Keratinocyte (primary cell): ENCODE measurements around the gene BRINP3.

Source experiments
- EZH2 ChIP-seq: IDR thresholded peaks from one replicate; pipeline ENCODE4 v1.6.1; 2012; ENCODE audit warnings: inconsistent platforms, mild to moderate bottlenecking, low read length, moderate library complexity
- TF ChIP-seq, protein P1 (sequence below), 3 experiments: IDR thresholded peaks in 1 of 3; conservative IDR thresholded peaks in 1 of 3; optimal IDR thresholded peaks in 1 of 3; 2 replicates in 2 of 3; 3 replicates in 1 of 3; pipeline versions ENCODE3 to v1.5.1; 2011; ENCODE audit warnings: low read length in 3 of 3, mild to moderate bottlenecking in 3 of 3, moderate library complexity in 2 of 3, control low read depth in 1 of 3, inconsistent platforms in 1 of 3; ENCODE audit not compliant: insufficient read depth in 2 of 3; ENCODE audit errors: extremely low read depth in 1 of 3

DNA sequence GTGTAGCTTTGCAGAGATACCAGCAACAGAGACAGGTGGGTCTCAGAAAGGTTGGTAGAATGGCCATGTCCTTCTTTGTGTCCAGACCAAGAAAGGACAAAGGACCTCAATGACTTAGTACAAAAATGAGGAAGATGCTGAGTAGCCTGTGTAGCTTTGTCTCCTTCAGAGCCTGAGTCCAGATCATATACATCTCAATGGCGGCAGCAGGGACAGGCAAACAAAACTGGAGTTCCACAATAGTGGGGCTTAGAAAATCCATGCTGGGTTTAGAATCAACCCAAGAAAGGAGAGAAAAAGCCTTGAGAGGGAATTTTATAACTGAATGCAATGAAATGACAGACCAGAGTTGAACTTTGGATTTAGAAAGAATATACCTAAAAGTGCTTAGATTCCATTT lies 339.0 kb downstream of the BRINP3 start:
- TF ChIP-seq, protein P1, sequence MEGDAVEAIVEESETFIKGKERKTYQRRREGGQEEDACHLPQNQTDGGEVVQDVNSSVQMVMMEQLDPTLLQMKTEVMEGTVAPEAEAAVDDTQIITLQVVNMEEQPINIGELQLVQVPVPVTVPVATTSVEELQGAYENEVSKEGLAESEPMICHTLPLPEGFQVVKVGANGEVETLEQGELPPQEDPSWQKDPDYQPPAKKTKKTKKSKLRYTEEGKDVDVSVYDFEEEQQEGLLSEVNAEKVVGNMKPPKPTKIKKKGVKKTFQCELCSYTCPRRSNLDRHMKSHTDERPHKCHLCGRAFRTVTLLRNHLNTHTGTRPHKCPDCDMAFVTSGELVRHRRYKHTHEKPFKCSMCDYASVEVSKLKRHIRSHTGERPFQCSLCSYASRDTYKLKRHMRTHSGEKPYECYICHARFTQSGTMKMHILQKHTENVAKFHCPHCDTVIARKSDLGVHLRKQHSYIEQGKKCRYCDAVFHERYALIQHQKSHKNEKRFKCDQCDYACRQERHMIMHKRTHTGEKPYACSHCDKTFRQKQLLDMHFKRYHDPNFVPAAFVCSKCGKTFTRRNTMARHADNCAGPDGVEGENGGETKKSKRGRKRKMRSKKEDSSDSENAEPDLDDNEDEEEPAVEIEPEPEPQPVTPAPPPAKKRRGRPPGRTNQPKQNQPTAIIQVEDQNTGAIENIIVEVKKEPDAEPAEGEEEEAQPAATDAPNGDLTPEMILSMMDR (optimal IDR thresholded peaks at IDR 0.05 in 1 of 3, IDR thresholded peaks at IDR 0.05 in 1 of 3, conservative IDR thresholded peaks at IDR 0.05 in 1 of 3; ENCODE audit: extremely low read depth in 1 of 3, insufficient read depth in 2 of 3, low read length in 3 of 3): no peak
- no peak for TF ChIP-seq EZH2
